ENCODE results near the gene MBL2.

The MBL2 gene

GRCh38 chr10:52739380-52740154 lies 33.0 kb downstream of the MBL2 start:
- DNase-seq, result no peak

DNA sequence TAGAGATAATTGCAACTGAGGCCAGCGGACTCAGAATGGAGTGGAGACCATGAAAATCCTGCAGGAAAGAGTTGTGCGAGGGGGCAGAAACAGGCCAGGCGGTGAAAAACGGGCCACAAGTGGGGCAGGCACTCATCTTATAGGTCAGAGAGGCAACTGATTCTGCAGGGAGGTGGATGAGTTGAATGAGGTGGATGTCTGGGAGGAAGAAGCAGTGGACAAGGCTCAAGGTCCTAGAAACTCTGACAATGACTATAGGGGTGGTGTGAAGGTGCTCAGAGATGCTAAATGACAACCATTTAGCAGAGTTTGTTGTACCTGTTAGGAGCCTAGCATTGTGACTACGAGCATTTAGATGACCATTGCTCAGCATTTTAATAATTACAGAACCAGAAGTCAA lies 33.6 kb downstream of the MBL2 start:
- DNase-seq, result no peak

- no peak for DNase-seq
These were observed 43.1 kb downstream of the MBL2 start for GRCh38 chr10:52729271-52730104.

- DNase-seq, result no peak
These were observed 52.6 kb downstream of the MBL2 start for GRCh38 chr10:52720018-52720417.

All from activated CD8-positive, alpha-beta memory T cell treated with anti-CD3 and anti-CD28 coated beads, Interleukin-2, amount 50 U/mL, for 4 hours (primary cell).